Osteoblast (primary cell): ENCODE results near the gene RASEF. TPM values are rescaled to one million over a fixed set of nuclear protein-coding genes. Genes with fewer than 3 reads are reported as not detected.
"Not testable (repeated sequence)": the region's sequence is repeated elsewhere in the genome, so short reads cannot be mapped to it uniquely, and the experiment has no call there.

Experiments
- DNase-seq: peaks from one replicate; pipeline ENCODE4 v3.0.0; 2011; ENCODE audit warnings: low spot score, mixed read lengths; ENCODE audit not compliant: insufficient read length; ENCODE audit errors: missing footprints
- H2AFZ ChIP-seq: 2 replicates; pipeline ENCODE4 v1.6.0; 2011; ENCODE audit warnings: mild to moderate bottlenecking, low read length
- H3K27ac ChIP-seq: 2 replicates; pipeline ENCODE4 v1.5.1; 2011; ENCODE audit warnings: mild to moderate bottlenecking, low read depth, low read length, moderate library complexity
- H3K27me3 ChIP-seq: 2 replicates; pipeline ENCODE4 v1.6.0; 2012; ENCODE audit warnings: mild to moderate bottlenecking, control low read depth, inconsistent platforms, low read length, moderate library complexity; ENCODE audit not compliant: insufficient read depth
- H3K36me3 ChIP-seq: 2 replicates; pipeline ENCODE4 v1.5.1; 2011; ENCODE audit warnings: mild to moderate bottlenecking, low read length, control low read depth, moderate library complexity; ENCODE audit not compliant: insufficient read depth
- H3K4me1 ChIP-seq: 2 replicates; pipeline ENCODE4 v1.5.1; 2011; ENCODE audit warnings: mild to moderate bottlenecking, low read length, control low read depth, moderate library complexity; ENCODE audit not compliant: insufficient read depth
- H3K4me2 ChIP-seq: 2 replicates; pipeline ENCODE4 v1.6.0; 2011; ENCODE audit warnings: mild to moderate bottlenecking, low read length; ENCODE audit not compliant: insufficient read depth
- H3K4me3 ChIP-seq: fragments of 200-600 bp; sonication (generic); 3 replicates; pipeline ENCODE4 v1.5.1; 2012; ENCODE audit warnings: mild to moderate bottlenecking, low read length, inconsistent platforms; ENCODE audit not compliant: insufficient read depth
- H3K79me2 ChIP-seq: 2 replicates; pipeline ENCODE4 v1.6.0; 2012; ENCODE audit warnings: mild to moderate bottlenecking, low read length, control low read depth, inconsistent platforms; ENCODE audit not compliant: insufficient read depth
- H3K9me3 ChIP-seq: 2 replicates; pipeline ENCODE4 v1.5.1; 2011; ENCODE audit warnings: low read depth, low read length, control low read depth
- H4K20me1 ChIP-seq: 2 replicates; pipeline ENCODE4 v1.6.0; 2012; ENCODE audit warnings: mild to moderate bottlenecking, low read length, control low read depth; ENCODE audit not compliant: insufficient read depth
- CTCF ChIP-seq: IDR thresholded peaks from 2 replicates; pipeline ENCODE4 v1.5.1; 2011; ENCODE audit warnings: mild to moderate bottlenecking, low read depth, low read length, moderate library complexity; ENCODE audit errors: extremely low read depth
- total RNA-seq: library from RNA; depleted of rRNA; stranded (reverse); fragments of >200 nt; gene quantifications from 2 replicates; pipeline ENCODE4 v1.2.3, GENCODE V29; 2012

The RASEF gene
- total RNA-seq, 1 donor: 1.4 TPM

GRCh38 chr9:83081846-83082245 lies 18.9 kb upstream of the RASEF start:
- no peaks in the 10 kb centered on the region for H3K9me3 ChIP-seq
- no peaks in the 10 kb centered on the region for H3K4me1 ChIP-seq
- H3K27me3 ChIP-seq: no peaks in the 10 kb centered on the region
- TF ChIP-seq CTCF: no peak
- no peaks in the 10 kb centered on the region for H3K79me2 ChIP-seq
- H3K4me3 ChIP-seq: no peak overlapping the region
- no peaks in the 10 kb centered on the region for H4K20me1 ChIP-seq
- H3K36me3 ChIP-seq: no peaks in the 10 kb centered on the region
- H3K4me2 ChIP-seq: no peak overlapping the region
- H3K27ac ChIP-seq: no peak overlapping the region
- no peak for DNase-seq
- H2AFZ ChIP-seq: no peak overlapping the region

- DNase-seq: no peak
- Histone ChIP-seq H3K4me3 (no peak overlapping the region), H4K20me1 (no peaks in the 10 kb centered on the region), H2AFZ (no peak overlapping the region), H3K79me2 (no peaks in the 10 kb centered on the region), H3K4me1 (no peaks in the 10 kb centered on the region), H3K4me2 (no peak overlapping the region), H3K36me3 (no peaks in the 10 kb centered on the region), H3K9me3 (no peaks in the 10 kb centered on the region), H3K27me3 (no peaks in the 10 kb centered on the region), H3K27ac (no peak overlapping the region)
- no peak for TF ChIP-seq CTCF
These were observed 18.1 kb upstream of the RASEF start for GRCh38 chr9:83081010-83081409.

GRCh38 chr9:83075932-83076331 lies 13.0 kb upstream of the RASEF start:
- DNase-seq, H3K79me2 ChIP-seq, H4K20me1 ChIP-seq, H3K4me2 ChIP-seq, H2AFZ ChIP-seq, H3K27ac ChIP-seq, H3K9me3 ChIP-seq, H3K36me3 ChIP-seq, H3K4me3 ChIP-seq, H3K4me1 ChIP-seq, H3K27me3 ChIP-seq: not testable (repeated sequence)

- H3K36me3 ChIP-seq, H3K27ac ChIP-seq, H3K4me2 ChIP-seq, DNase-seq, H3K9me3 ChIP-seq, H4K20me1 ChIP-seq, H3K79me2 ChIP-seq, H3K4me1 ChIP-seq, H3K27me3 ChIP-seq, H3K4me3 ChIP-seq, H2AFZ ChIP-seq: not testable (repeated sequence)
These were observed 9.6 kb upstream of the RASEF start for GRCh38 chr9:83072498-83072897.

- peaks cover 13% of the 10 kb centered on the region for H3K4me1 ChIP-seq
- H2AFZ ChIP-seq: no peak overlapping the region
- no peaks in the 10 kb centered on the region for H3K79me2 ChIP-seq
- H4K20me1 ChIP-seq: no peaks in the 10 kb centered on the region
- H3K4me3 ChIP-seq: no peak overlapping the region
- H3K36me3 ChIP-seq: no peaks in the 10 kb centered on the region
- no peak overlapping the region for H3K4me2 ChIP-seq
- no peak for DNase-seq
- H3K9me3 ChIP-seq: no peaks in the 10 kb centered on the region
- H3K27ac ChIP-seq: no peak overlapping the region
- H3K27me3 ChIP-seq: no peaks in the 10 kb centered on the region
- TF ChIP-seq CTCF: no peak
These were observed 8.7 kb upstream of the RASEF start for GRCh38 chr9:83071626-83072025.
